HepG2 (cell line): ENCODE measurements around the gene LTB4R. TPM values are rescaled to one million over a fixed set of nuclear protein-coding genes. Genes with fewer than 3 reads are reported as not detected.

Experiments
- ATAC-seq: fragments of 200-7000 bp; cut with Tn5 transposase; 3 replicates; pipeline ENCODE4 v1.9.1; 2020; ENCODE audit warnings: mild to moderate bottlenecking, moderate library complexity
- BruUV-seq: library from RNA; stranded (reverse); fragments of 400-500 nt; replicated peaks from 2 replicates; lab custom pipeline; 2021; lab: Mats Ljungman, UMichigan
- CTCF ChIA-PET: fragments of 300-600 bp; formaldehyde crosslinking; extraction: SDS; loops from one replicate; lab custom pipeline; 2021; ENCODE audit warnings: low total read pairs, inconsistent platforms, low intra/inter-chr PET ratio; lab: Yijun Ruan, JAX
- POLR2A ChIA-PET: fragments of 350-600 bp; sonication (Branson Sonifier 250); formaldehyde crosslinking; loops from one replicate; lab custom pipeline; 2020; ENCODE audit warnings: antibody characterized with exemption, inconsistent platforms; lab: Yijun Ruan, JAX
- DNase-seq: peaks from one replicate; pipeline ENCODE4 v3.0.0-alpha.2; 2015; ENCODE audit warnings: low spot score
- FAIRE-seq: peaks from 3 replicates; lab custom pipeline; 2011; peaks lifted over from hg19 to GRCh38; lab: Jason Lieb, UNC
- H2AFZ ChIP-seq: one replicate; pipeline ENCODE4 v1.6.1; 2011; ENCODE audit warnings: low read length, inconsistent platforms
- H3K27ac ChIP-seq: fragments of 300-600 bp; 3 replicates; pipeline ENCODE4 v1.8.0; 2011; ENCODE audit warnings: mixed run types, mild to moderate bottlenecking, mixed read lengths, low read length, inconsistent platforms; ENCODE audit not compliant: insufficient read depth; ENCODE audit errors: extremely low read length
- H3K27me3 ChIP-seq, 2 experiments: fragments of 200-600 bp in 1 of 2; 2 replicates in 1 of 2; 3 replicates in 1 of 2; pipeline versions ENCODE4 v1.6.0 to v1.8.0; 2011; ENCODE audit warnings: low read length in 2 of 2, mild to moderate bottlenecking in 2 of 2, moderate library complexity in 2 of 2, inconsistent platforms in 1 of 2; ENCODE audit not compliant: insufficient read depth in 2 of 2, control insufficient read depth in 1 of 2
- H3K36me3 ChIP-seq, 2 experiments: fragments of 200-600 bp in 1 of 2; replicated peaks in 1 of 2; 2 replicates in 1 of 2; 3 replicates in 1 of 2; pipeline versions ENCODE4 v1.5.1 to v1.8.0; 2011; ENCODE audit warnings: low read length in 2 of 2, inconsistent platforms in 1 of 2; ENCODE audit not compliant: insufficient read depth in 2 of 2, control insufficient read depth in 1 of 2
- H3K4me1 ChIP-seq: 2 replicates; pipeline ENCODE4 v1.5.1; 2012; ENCODE audit warnings: low read length, inconsistent platforms; ENCODE audit not compliant: insufficient read depth
- H3K4me2 ChIP-seq: 2 replicates; pipeline ENCODE4 v1.6.0; 2011; ENCODE audit warnings: low read depth, low read length, inconsistent platforms
- H3K4me3 ChIP-seq, 3 experiments: fragments of 200-600 bp in 1 of 3; sonication (generic), shearing (Covaris generic) in 1 of 3; replicated peaks in 1 of 3; 2 replicates each; pipeline ENCODE4 v1.5.1; 2011 to 2016; ENCODE audit warnings: low read length in 3 of 3, inconsistent platforms in 2 of 3, low read depth in 2 of 3, mild to moderate bottlenecking in 2 of 3, control low read depth in 1 of 3, mixed read lengths in 1 of 3; ENCODE audit not compliant: insufficient read depth in 1 of 3
- H3K79me2 ChIP-seq: one replicate; pipeline ENCODE4 v1.6.1; 2011; ENCODE audit warnings: low read length, inconsistent platforms; ENCODE audit not compliant: insufficient read depth
- H3K9ac ChIP-seq: 2 replicates; pipeline ENCODE4 v1.6.0; 2011; ENCODE audit warnings: mild to moderate bottlenecking, low read depth, low read length, inconsistent platforms; ENCODE audit not compliant: insufficient read depth
- H3K9me3 ChIP-seq: 2 replicates; pipeline ENCODE4 v1.5.1; 2012; ENCODE audit warnings: mild to moderate bottlenecking, low read length
- H4K20me1 ChIP-seq: 2 replicates; pipeline ENCODE4 v1.6.0; 2011; ENCODE audit warnings: inconsistent platforms, mild to moderate bottlenecking, low read length, moderate library complexity; ENCODE audit not compliant: insufficient read depth
- KLF13 ChIP-seq: sonication (generic); formaldehyde crosslinking; IDR thresholded peaks from 2 replicates; pipeline ENCODE4 v1.4.0; 2020; ENCODE audit warnings: mild to moderate bottlenecking, missing genetic modification reagents
- PCBP2 ChIP-seq: fragments of 200-400 bp; formaldehyde crosslinking; optimal IDR thresholded peaks from 2 replicates; pipeline ENCODE3; 2018; ENCODE audit warnings: low read length, low read depth; ENCODE audit not compliant: poor library complexity, severe bottlenecking
- RBM22 ChIP-seq: fragments of 200-400 bp; formaldehyde crosslinking; optimal IDR thresholded peaks from 2 replicates; pipeline ENCODE3; 2017; ENCODE audit warnings: mild to moderate bottlenecking, low read length, moderate library complexity
- SMARCE1 ChIP-seq: fragments of 450-650 bp; IDR thresholded peaks from 2 replicates; pipeline ENCODE4 v1.6.1; 2017; ENCODE audit warnings: borderline replicate concordance
- ZNF484 ChIP-seq: sonication (generic); formaldehyde crosslinking; IDR thresholded peaks from 2 replicates; pipeline ENCODE4 v1.5.1; 2020; ENCODE audit warnings: mild to moderate bottlenecking, low read depth, missing genetic modification reagents, borderline replicate concordance
- ZNF75D ChIP-seq: sonication (generic); formaldehyde crosslinking; IDR thresholded peaks from 2 replicates; pipeline ENCODE4 v1.8.1; 2023; ENCODE audit warnings: missing genetic modification reagents, mild to moderate bottlenecking, borderline replicate concordance
- ZNF883 ChIP-seq: sonication (generic); formaldehyde crosslinking; IDR thresholded peaks from 2 replicates; pipeline ENCODE4 v1.5.1; 2020; ENCODE audit warnings: mild to moderate bottlenecking, missing genetic modification reagents; ENCODE audit errors: not compliant biosample characterization
- ZSCAN21 ChIP-seq: sonication (generic); formaldehyde crosslinking; IDR thresholded peaks from 2 replicates; pipeline ENCODE4 v1.8.0; 2022; ENCODE audit warnings: mild to moderate bottlenecking, missing genetic modification reagents, moderate library complexity, borderline replicate concordance
- WGBS: methylation state at CpG from one replicate; pipeline ENCODE4 v1.1.6; 2017; ENCODE audit warnings: low lambda C conversion rate; 5-methylcytosine and 5-hydroxymethylcytosine counted together
- in situ Hi-C: cut with HindIII; loops from 2 replicates; pipeline ENCODE4 v1.10.0; 2017; ENCODE audit warnings: low pct_unique_long_range_greater_than_20kb; ENCODE audit not compliant: extremely low pct_ligation_motif_present
- intact Hi-C: fragments of 100-400 bp; cut with micrococcal nuclease; formaldehyde crosslinking; loops from one replicate; pipeline ENCODE4 v1.10.0; 2022; ENCODE audit not compliant: unreplicated experiment
- polyA plus RNA-seq, 8 experiments: library from polyadenylated mRNA; depleted of rRNA in 3 of 8; stranded (reverse) in 7 of 8; unstranded in 1 of 8; fragments of >200 nt; fragmentation: Illumina TruSeq in 4 of 8; extraction: Trizol in 4 of 8; gene quantifications; 2 replicates each; pipeline versions ENCODE4 v1.2.1 to v1.2.3, GENCODE V29; 2011 to 2016; ENCODE audit warnings: low read depth in 4 of 8, missing spikeins in 1 of 8, mixed read lengths in 1 of 8; ENCODE audit not compliant: insufficient read depth in 1 of 8
- total RNA-seq, 5 experiments: library from RNA; depleted of rRNA; stranded (reverse); fragments of >200 nt; fragmentation: Illumina TruSeq; extraction: Trizol; gene quantifications; 2 replicates each; pipeline ENCODE4 v1.2.3, GENCODE V29; 2016; ENCODE audit warnings: low read depth in 1 of 5
- TF ChIP-seq, protein P1 (sequence below): sonication (generic); formaldehyde crosslinking; IDR thresholded peaks from 2 replicates; pipeline ENCODE4 v1.5.1; 2020; ENCODE audit warnings: missing genetic modification reagents, mild to moderate bottlenecking, borderline replicate concordance
- TF ChIP-seq, protein P2 (sequence below): sonication (generic); formaldehyde crosslinking; IDR thresholded peaks from one replicate; pipeline ENCODE4 v1.5.1; 2020; ENCODE audit warnings: mild to moderate bottlenecking, missing genetic modification reagents; ENCODE audit errors: not compliant biosample characterization

LTB4R gene
- total and polyA plus RNA-seq, 2 of the 13 experiments (the other 11 are each of a cell fraction or from before 2014, with no cell fraction given), result 3.2 to 8.2 TPM

DNA sequence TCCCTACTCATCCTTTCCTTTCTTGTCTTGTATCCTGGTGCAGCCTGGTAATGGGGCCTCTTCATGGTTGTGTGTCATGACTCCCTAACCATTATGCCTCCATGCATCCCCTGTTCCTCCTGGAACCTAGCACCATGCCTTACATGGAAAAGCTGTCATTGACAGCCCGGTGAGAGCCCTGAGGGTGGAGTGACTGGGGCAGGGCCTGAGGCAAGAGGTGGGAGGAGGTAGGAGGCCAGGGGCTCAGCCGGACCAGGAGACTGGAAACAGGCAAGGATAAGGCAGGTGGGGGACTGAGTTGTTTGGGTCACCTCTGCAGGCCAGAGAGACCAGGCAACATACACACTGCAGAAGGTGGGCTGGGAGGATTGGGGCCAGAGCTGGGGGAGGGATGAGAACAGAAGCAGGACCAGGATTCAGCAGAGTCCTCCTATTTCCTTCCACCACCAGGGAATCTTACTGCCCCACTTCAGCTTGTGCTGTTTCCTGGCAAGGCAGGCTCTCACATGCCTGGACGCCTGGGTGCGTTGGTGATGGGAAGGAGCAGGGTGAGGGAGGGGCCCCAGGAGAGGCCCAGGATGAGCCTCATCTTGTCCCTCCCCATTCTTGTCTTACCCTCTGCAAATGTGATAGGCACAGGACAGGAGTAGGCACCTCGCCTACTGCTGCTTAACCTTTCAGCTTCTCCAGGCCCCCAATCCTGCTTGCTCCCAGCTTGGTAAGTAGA, 1.6 kb upstream of the LTB4R start, which contains the start of gene LTB4R2:
Gene LTB4R2, plus strand, starts transcription at position 603 of the 727 bp plus-strand sequence. CDS start 525 bp downstream, outside the sequence.
- H3K9me3 ChIP-seq, result no peaks in the 10 kb centered on the region
- peak within 1 kb of the TSS; percentile 4 for H3K27ac ChIP-seq
- no peak within 1 kb of the TSS for H2AFZ ChIP-seq
- peaks cover 9% of the 10 kb centered on the region for H3K79me2 ChIP-seq
- no peak within 1 kb of the TSS for H3K4me3 ChIP-seq
- peaks cover 53% of the 10 kb centered on the region for H3K4me1 ChIP-seq
- no peaks in the 10 kb centered on the region for H4K20me1 ChIP-seq
- WGBS, result 95% methylated on average over 5 of the region's 5 CpGs
- CTCF ChIA-PET, result interaction anchor here (3.4 kb wide), 1 partner anchor 12 kb away, joined by 45 read pairs; the partner anchor contains the start of genes DHRS1 and NOP9
- H3K4me2 ChIP-seq, result no peak within 1 kb of the TSS
- no peak for ATAC-seq
- in situ Hi-C loops (no loop called here), intact Hi-C loops (loop anchor here (2.0 kb wide), 1 partner anchor 67 kb away; the partner anchor contains the start of gene TINF2)
- H3K9ac ChIP-seq, result no peak within 1 kb of the TSS
- no TSS peak for BruUV-seq
- peaks cover 20 to 23% of the 10 kb centered on the region in 2 experiments for H3K36me3 ChIP-seq
- DNase-seq, result no peak
- POLR2A ChIA-PET, result interaction anchor here (0.8 to 24.7 kb wide), 9 partner anchors 9 to 216 kb away, joined by 3 to 850 read pairs (median 28); partner anchors contain the start of genes CHMP4A, DCAF11, DHRS1 and EMC9
- FAIRE-seq, result no peak
- no peaks in the 10 kb centered on the region; a peak in 1 of 5 replicates for H3K27me3 ChIP-seq
- TF ChIP-seq RBM22 (peak; percentile 3), ZNF883 (CRISPR knock-in tag) (peak; percentile 94), ZNF484 (CRISPR knock-in tag) (no peak), KLF13 (no peak), SMARCE1 (0 out of 2 replicates have a peak, but pooled peaks have one; percentile 4), PCBP2 (peak; percentile 4), ZNF75D (no peak), ZSCAN21 (CRISPR knock-in tag) (no peak)
- TF ChIP-seq, protein P1, sequence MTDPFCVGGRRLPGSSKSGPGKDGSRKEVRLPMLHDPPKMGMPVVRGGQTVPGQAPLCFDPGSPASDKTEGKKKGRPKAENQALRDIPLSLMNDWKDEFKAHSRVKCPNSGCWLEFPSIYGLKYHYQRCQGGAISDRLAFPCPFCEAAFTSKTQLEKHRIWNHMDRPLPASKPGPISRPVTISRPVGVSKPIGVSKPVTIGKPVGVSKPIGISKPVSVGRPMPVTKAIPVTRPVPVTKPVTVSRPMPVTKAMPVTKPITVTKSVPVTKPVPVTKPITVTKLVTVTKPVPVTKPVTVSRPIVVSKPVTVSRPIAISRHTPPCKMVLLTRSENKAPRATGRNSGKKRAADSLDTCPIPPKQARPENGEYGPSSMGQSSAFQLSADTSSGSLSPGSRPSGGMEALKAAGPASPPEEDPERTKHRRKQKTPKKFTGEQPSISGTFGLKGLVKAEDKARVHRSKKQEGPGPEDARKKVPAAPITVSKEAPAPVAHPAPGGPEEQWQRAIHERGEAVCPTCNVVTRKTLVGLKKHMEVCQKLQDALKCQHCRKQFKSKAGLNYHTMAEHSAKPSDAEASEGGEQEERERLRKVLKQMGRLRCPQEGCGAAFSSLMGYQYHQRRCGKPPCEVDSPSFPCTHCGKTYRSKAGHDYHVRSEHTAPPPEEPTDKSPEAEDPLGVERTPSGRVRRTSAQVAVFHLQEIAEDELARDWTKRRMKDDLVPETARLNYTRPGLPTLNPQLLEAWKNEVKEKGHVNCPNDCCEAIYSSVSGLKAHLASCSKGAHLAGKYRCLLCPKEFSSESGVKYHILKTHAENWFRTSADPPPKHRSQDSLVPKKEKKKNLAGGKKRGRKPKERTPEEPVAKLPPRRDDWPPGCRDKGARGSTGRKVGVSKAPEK (CRISPR knock-in tag), result no peak
- TF ChIP-seq, protein P2, sequence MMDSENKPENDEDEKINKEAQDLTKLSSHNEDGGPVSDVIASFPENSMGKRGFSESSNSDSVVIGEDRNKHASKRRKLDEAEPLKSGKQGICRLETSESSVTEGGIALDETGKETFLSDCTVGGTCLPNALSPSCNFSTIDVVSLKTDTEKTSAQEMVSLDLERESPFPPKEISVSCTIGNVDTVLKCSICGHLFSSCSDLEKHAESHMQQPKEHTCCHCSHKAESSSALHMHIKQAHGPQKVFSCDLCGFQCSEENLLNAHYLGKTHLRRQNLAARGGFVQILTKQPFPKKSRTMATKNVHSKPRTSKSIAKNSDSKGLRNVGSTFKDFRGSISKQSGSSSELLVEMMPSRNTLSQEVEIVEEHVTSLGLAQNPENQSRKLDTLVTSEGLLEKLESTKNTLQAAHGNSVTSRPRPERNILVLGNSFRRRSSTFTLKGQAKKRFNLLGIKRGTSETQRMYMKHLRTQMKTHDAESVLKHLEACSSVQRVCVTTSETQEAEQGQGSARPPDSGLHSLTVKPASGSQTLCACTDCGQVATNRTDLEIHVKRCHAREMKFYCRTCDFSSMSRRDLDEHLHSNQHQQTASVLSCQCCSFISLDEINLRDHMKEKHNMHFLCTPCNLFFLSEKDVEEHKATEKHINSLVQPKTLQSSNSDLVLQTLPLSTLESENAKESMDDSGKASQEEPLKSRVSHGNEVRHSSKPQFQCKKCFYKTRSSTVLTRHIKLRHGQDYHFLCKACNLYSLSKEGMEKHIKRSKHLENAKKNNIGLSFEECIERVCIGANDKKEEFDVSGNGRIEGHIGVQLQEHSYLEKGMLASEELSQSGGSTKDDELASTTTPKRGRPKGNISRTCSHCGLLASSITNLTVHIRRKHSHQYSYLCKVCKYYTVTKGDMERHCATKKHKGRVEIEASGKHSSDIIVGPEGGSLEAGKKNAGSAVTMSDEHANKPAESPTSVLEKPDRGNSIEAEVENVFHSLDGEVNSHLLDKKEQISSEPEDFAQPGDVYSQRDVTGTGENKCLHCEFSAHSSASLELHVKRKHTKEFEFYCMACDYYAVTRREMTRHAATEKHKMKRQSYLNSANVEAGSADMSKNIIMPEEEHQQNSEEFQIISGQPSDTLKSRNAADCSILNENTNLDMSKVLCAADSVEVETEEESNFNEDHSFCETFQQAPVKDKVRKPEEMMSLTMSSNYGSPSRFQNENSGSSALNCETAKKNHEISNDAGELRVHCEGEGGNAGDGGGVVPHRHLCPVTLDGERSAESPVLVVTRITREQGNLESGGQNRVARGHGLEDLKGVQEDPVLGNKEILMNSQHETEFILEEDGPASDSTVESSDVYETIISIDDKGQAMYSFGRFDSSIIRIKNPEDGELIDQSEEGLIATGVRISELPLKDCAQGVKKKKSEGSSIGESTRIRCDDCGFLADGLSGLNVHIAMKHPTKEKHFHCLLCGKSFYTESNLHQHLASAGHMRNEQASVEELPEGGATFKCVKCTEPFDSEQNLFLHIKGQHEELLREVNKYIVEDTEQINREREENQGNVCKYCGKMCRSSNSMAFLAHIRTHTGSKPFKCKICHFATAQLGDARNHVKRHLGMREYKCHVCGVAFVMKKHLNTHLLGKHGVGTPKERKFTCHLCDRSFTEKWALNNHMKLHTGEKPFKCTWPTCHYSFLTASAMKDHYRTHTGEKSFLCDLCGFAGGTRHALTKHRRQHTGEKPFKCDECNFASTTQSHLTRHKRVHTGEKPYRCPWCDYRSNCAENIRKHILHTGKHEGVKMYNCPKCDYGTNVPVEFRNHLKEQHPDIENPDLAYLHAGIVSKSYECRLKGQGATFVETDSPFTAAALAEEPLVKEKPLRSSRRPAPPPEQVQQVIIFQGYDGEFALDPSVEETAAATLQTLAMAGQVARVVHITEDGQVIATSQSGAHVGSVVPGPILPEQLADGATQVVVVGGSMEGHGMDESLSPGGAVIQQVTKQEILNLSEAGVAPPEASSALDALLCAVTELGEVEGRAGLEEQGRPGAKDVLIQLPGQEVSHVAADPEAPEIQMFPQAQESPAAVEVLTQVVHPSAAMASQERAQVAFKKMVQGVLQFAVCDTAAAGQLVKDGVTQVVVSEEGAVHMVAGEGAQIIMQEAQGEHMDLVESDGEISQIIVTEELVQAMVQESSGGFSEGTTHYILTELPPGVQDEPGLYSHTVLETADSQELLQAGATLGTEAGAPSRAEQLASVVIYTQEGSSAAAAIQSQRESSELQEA (CRISPR knock-in tag), result peak; percentile 83
